HAP-1 (cell line): ENCODE data around the gene USP15.
A peak's percentile ranks its signal among the peaks of the same experiment; 100 is the strongest.

Experiments
- DNase-seq, 2 experiments: peaks; one replicate each; pipeline ENCODE4 v3.0.0-alpha.2; 2016 to 2020; ENCODE audit warnings: low spot score in 2 of 2
- H3K27me3 ChIP-seq: fragments of 250-450 bp; sonication (Bioruptor Pico); 2 replicates; pipeline ENCODE4 v1.5.1; 2020; ENCODE audit warnings: low read depth, mild to moderate bottlenecking, moderate library complexity
- H3K36me3 ChIP-seq: fragments of 250-450 bp; sonication (Bioruptor Pico); replicated peaks from 2 replicates; pipeline ENCODE4 v1.5.1; 2020; ENCODE audit warnings: mild to moderate bottlenecking
- H3K4me1 ChIP-seq: fragments of 250-450 bp; sonication (Bioruptor Pico); 2 replicates; pipeline ENCODE4 v1.5.1; 2020; ENCODE audit warnings: mild to moderate bottlenecking
- H3K4me3 ChIP-seq: fragments of 250-450 bp; sonication (Bioruptor Pico); 2 replicates; pipeline ENCODE4 v1.5.1; 2020; ENCODE audit warnings: mild to moderate bottlenecking, moderate library complexity
- H3K9me3 ChIP-seq: fragments of 250-450 bp; sonication (Bioruptor Pico); 2 replicates; pipeline ENCODE4 v1.5.1; 2020; ENCODE audit warnings: mild to moderate bottlenecking, moderate library complexity
- in situ Hi-C: fragments of 300-500 bp; cut with MboI; formaldehyde crosslinking; loops from 3 replicates; pipeline ENCODE4 v1.14.3; 2020; ENCODE audit warnings: low sequenced_read_pairs, inconsistent platforms, mixed read lengths

USP15 gene

GRCh38 chr12:62400135-62400534 is 139.9 kb downstream of the USP15 start:
- Histone ChIP-seq H3K27me3 (no peaks in the 10 kb centered on the region), H3K9me3 (no peaks in the 10 kb centered on the region), H3K36me3 (peaks cover 31% of the 10 kb centered on the region), H3K4me1 (no peaks in the 10 kb centered on the region), H3K4me3 (no peak overlapping the region)
- in situ Hi-C loops = no loop called here
- DNase-seq = no peak

GRCh38 chr12:62401631-62402030 is 141.4 kb downstream of the USP15 start:
- no peaks in the 10 kb centered on the region for H3K9me3 ChIP-seq
- no peak overlapping the region for H3K4me3 ChIP-seq
- H3K27me3 ChIP-seq = no peaks in the 10 kb centered on the region
- in situ Hi-C loops = no loop called here
- no peak for DNase-seq
- H3K36me3 ChIP-seq = peaks cover 22% of the 10 kb centered on the region
- H3K4me1 ChIP-seq = no peaks in the 10 kb centered on the region

- Histone ChIP-seq H3K4me1 (no peaks in the 10 kb centered on the region), H3K27me3 (no peaks in the 10 kb centered on the region), H3K4me3 (no peak overlapping the region), H3K36me3 (peaks cover 18% of the 10 kb centered on the region), H3K9me3 (no peaks in the 10 kb centered on the region)
- DNase-seq = no peak
- in situ Hi-C loops = no loop called here
Measured at GRCh38 chr12:62403031-62403430, 142.8 kb downstream of the USP15 start.

GRCh38 chr12:62407587-62407986 is 147.4 kb downstream of the USP15 start:
- H3K4me1 ChIP-seq = no peaks in the 10 kb centered on the region
- DNase-seq = no peak
- no peaks in the 10 kb centered on the region for H3K9me3 ChIP-seq
- no peaks in the 10 kb centered on the region for H3K27me3 ChIP-seq
- in situ Hi-C loops = no loop called here
- no peak overlapping the region for H3K4me3 ChIP-seq
- peaks cover 3% of the 10 kb centered on the region; the same call in 1 of the 2 replicates for H3K36me3 ChIP-seq

GRCh38 chr12:62409068-62409467 is 148.9 kb downstream of the USP15 start:
- Histone ChIP-seq H3K4me1 (no peaks in the 10 kb centered on the region), H3K4me3 (no peak overlapping the region), H3K27me3 (no peaks in the 10 kb centered on the region), H3K9me3 (no peaks in the 10 kb centered on the region), H3K36me3 (no peaks in the 10 kb centered on the region)
- DNase-seq = no peak
- in situ Hi-C loops = no loop called here

- Histone ChIP-seq H3K9me3 (no peaks in the 10 kb centered on the region), H3K4me3 (no peak overlapping the region), H3K36me3 (no peaks in the 10 kb centered on the region), H3K27me3 (no peaks in the 10 kb centered on the region), H3K4me1 (no peaks in the 10 kb centered on the region)
- DNase-seq = no peak
- in situ Hi-C loops = no loop called here
Measured at GRCh38 chr12:62414180-62414579, 154.0 kb downstream of the USP15 start.

- Histone ChIP-seq H3K4me1 (no peaks in the 10 kb centered on the region), H3K27me3 (no peaks in the 10 kb centered on the region; the same call in 1 of the 2 replicates), H3K4me3 (no peak overlapping the region), H3K9me3 (no peaks in the 10 kb centered on the region), H3K36me3 (no peaks in the 10 kb centered on the region)
- no peak for DNase-seq
- in situ Hi-C loops = loop anchor here (25.0 kb wide), 1 partner anchor 1411 kb away; the partner anchor contains the start of gene SRGAP1
Measured at GRCh38 chr12:62426089-62426488, 165.9 kb downstream of the USP15 start.

- Histone ChIP-seq H3K9me3 (no peaks in the 10 kb centered on the region), H3K4me3 (no peak overlapping the region), H3K4me1 (no peaks in the 10 kb centered on the region), H3K27me3 (no peaks in the 10 kb centered on the region; the same call in 1 of the 2 replicates), H3K36me3 (no peaks in the 10 kb centered on the region)
- in situ Hi-C loops = loop anchor here (25.0 kb wide), 1 partner anchor 1408 kb away; the partner anchor contains the start of gene SRGAP1
- no peak for DNase-seq
Measured at GRCh38 chr12:62429457-62429856, 169.3 kb downstream of the USP15 start.

- H3K36me3 ChIP-seq = no peaks in the 10 kb centered on the region
- 0 out of 2 replicates have a peak, but pooled peaks cover 3% of the 10 kb centered on the region for H3K4me1 ChIP-seq
- no peaks in the 10 kb centered on the region for H3K9me3 ChIP-seq
- no peak for DNase-seq
- in situ Hi-C loops = loop anchor here (5.0 to 25.0 kb wide), 2 partner anchors 358 to 1403 kb away; partner anchors contain the start of gene SRGAP1
- no peaks in the 10 kb centered on the region for H3K27me3 ChIP-seq
- peak overlapping the region; percentile 22 for H3K4me3 ChIP-seq
Measured at GRCh38 chr12:62434494-62435302, 174.5 kb downstream of the USP15 start.

- in situ Hi-C loops = loop anchor here (5.0 to 25.0 kb wide), 2 partner anchors 357 to 1402 kb away; partner anchors contain the start of gene SRGAP1
- Histone ChIP-seq H3K4me1 (0 out of 2 replicates have a peak, but pooled peaks cover 3% of the 10 kb centered on the region), H3K36me3 (no peaks in the 10 kb centered on the region), H3K27me3 (no peaks in the 10 kb centered on the region), H3K4me3 (peak overlapping the region; percentile 22), H3K9me3 (peaks cover 3% of the 10 kb centered on the region; the same call in 1 of the 2 replicates)
- peak; percentile 41 to 80 for DNase-seq
Measured at GRCh38 chr12:62435303-62436163, 175.3 kb downstream of the USP15 start.

GRCh38 chr12:62436164-62436503 is 175.9 kb downstream of the USP15 start:
- H3K9me3 ChIP-seq = peaks cover 5% of the 10 kb centered on the region; the same call in 1 of the 2 replicates
- no peak for DNase-seq
- H3K4me3 ChIP-seq = no peak overlapping the region
- in situ Hi-C loops = loop anchor here (5.0 to 25.0 kb wide), 2 partner anchors 356 to 1401 kb away; partner anchors contain the start of gene SRGAP1
- 0 out of 2 replicates have a peak, but pooled peaks cover 3% of the 10 kb centered on the region for H3K4me1 ChIP-seq
- H3K27me3 ChIP-seq = no peaks in the 10 kb centered on the region
- no peaks in the 10 kb centered on the region for H3K36me3 ChIP-seq

- in situ Hi-C loops = loop anchor here (5.0 to 25.0 kb wide), 2 partner anchors 354 to 1399 kb away; partner anchors contain the start of gene SRGAP1
- DNase-seq = peak; percentile 47 to 81
- Histone ChIP-seq H3K4me1 (0 out of 2 replicates have a peak, but pooled peaks cover 3% of the 10 kb centered on the region), H3K27me3 (no peaks in the 10 kb centered on the region; the same call in 1 of the 2 replicates), H3K9me3 (peaks cover 5% of the 10 kb centered on the region; the same call in 1 of the 2 replicates), H3K36me3 (no peaks in the 10 kb centered on the region), H3K4me3 (no peak overlapping the region)
Measured at GRCh38 chr12:62438098-62438692, 178.0 kb downstream of the USP15 start.
